T-helper 2 cell (primary cell): Measurements from ENCODE around the gene NUP98.

Experiments used
- DNase-seq, 5 experiments: peaks; one replicate each; pipeline versions ENCODE4 v3.0.0 to v3.0.0-alpha.2; 2012 to 2022

The NUP98 gene

DNA sequence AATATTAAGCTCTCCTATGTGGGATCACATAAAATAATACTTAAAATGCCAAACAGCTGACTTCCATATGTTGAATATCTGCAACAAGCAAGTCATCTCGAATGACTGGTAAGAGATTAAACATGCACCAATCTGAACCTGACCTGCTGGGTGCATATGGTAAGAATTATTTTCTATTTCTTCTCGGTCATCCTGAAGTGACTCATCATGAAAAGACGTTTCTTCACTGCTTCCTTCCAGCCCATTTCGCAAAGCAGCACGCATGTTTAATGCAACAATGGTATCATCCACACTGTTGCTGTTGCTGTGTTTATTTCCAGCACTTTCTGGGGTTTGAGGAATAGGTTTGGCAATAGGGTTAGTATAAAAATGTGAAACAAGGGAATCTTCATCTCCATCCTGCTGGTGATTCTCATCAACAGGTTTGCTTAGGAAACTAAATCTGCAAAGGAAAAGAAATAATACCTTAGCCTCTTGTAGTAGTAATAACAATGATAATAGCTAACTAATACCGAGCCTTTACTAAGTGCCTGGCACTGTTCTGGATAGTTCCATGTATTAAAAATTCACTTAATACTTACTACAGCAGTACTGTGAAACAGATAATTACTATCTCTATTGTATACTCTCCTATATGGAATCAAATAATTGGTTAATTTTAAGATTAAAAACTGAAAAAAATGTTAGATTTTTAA, 74.2 kb downstream of the NUP98 start:
- peak in 1 of 5 experiments; percentile 12 for DNase-seq

DNA sequence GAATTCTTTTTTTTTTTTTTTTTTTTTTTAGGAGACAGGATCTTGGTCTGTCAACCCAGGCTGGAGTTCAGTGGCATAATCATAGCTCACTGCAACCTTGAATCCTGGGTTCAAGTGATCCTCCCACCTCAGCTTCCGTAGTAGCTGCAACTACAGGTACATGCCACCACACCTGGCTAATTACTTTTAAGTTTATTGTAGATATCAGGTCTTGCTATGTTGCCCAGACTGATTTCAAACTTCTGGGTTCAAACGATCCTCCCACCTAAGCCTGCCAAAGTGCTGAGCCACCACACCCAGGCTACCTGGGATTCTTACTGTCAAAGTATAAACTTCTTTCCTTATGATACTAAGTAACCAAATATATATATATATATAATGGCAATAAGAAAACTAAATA, 75.3 kb downstream of the NUP98 start:
- no peak for DNase-seq

DNA sequence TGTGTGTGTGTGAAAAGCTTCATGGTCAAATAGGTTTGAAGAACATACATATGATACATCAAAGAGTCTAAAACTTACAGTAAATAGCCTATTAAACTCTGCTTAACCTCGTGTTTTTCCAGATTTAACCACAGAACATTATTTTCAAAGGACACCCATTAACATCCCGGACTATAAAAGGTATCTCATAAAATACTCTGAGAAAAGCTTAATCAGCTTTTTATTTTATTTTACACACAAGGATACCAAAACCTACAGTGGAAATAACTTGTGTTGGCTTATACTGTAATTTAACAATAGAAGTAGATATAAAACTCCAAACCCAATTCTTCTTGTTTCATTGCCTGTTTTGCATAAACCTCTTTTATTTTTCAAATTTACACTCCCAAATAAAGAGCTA, 76.4 kb downstream of the NUP98 start:
- no peak for DNase-seq

DNA sequence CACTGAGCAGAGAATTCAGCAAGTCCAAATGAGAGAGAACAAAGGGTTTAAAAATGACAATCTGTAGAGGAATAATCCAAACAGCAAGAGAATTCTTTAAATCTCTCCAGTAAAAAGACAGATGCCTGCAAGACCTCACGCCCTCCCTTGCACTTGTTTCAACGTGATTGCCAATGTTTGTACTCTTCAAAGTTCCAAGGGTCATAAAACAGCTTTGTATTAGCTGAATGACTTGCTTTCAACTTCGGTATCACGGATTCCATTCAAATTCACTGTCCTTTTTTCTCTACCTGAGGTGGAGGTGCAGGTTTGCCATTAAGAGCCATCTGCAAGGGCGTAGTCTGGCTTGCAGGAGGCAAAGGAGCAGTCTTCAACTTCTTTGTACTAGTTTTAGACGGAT, 85.1 kb downstream of the NUP98 start:
- DNase-seq, result no peak

DNA sequence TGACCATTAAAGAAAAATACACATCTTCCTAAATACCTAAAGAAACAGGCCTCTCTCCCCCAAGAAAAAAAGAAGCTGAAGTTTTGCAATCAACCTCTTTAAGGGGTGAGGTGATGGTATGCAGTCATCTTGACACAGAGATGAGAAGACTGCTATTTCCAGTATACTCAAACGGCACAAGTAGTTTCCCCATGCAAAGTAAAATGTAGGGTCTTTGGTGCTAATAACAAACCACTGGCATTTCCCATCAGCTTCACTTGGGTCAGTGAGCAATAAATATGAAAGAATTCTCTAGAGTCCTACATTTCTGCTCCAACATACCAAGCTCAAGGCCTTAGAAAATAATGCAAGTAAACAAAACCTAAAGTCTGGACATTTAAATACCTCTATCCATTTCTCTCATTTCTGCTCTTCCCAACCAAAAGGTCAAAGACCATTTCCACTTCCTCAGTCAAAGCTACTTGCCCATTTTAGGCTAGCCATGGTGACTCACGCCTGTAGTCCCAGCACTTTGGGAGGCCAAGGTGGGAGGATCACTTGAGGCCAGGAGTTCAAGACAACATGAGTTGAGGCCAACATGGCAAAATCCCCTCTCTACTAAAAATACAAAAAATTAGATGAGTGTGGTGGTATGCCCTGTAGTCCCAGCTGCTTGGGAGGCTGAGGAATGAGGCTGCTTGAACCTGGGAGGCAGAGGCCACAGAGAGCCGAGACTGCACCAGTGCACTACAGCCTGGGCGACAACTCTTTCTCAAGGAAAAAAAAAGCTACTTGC, 86.7 kb downstream of the NUP98 start:
- DNase-seq, result no peak

DNA sequence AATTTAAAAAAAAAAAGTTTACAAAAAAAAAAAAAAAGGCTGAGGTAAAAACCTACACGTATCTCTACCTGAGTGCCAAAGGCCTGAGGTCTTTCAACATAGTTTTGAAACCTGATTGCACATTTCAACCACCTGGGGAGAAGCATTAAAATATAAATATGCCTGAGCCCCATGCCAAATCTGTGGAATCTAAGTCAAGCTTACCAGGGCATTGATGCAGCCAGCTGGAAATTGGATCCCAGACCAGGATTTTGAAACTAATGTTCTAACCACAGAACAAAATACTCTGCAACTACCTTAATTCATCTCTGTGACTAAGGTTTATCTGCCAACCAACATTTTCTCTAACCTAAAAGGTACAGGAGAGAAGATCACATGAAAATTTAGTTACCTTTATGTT, 87.4 kb downstream of the NUP98 start:
- DNase-seq, result no peak

DNA sequence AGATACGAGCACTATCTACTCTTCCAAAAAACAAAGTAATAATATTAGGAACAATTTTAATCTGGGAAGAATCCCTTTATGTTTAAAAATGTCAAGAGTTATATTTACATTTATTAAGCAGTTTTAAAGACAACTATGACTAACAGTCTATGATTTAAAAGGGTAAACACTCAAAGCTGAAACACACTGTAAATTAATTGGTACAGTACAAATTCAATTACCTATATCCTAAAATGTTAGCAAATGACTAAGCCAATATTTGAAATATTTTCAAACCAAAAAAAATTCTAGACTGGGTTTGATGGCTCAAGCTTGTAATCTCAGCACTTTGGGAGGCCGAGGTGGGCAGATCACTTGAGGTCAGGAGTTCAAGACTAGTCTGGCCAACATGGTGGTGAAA, 90.2 kb downstream of the NUP98 start:
- DNase-seq, result no peak

DNA sequence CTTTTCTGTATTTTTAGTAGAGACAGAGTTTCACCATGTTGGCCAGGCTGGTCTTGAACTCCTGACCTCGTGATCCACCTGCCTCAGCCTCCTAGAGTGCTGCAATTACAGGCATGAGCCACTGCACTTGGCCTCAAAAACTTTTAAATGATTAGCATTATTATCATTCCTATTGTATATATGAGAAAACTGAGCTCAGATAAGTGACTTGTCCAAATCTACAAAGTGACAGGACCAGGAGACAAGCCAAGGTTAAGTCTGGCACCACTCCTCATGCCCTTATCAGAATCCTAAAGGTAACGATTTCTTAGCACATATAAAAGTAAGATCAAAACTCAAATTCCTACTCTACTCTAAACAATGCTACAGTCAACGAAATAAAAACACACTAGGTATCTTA, 94.0 kb downstream of the NUP98 start:
- DNase-seq, result no peak

DNA sequence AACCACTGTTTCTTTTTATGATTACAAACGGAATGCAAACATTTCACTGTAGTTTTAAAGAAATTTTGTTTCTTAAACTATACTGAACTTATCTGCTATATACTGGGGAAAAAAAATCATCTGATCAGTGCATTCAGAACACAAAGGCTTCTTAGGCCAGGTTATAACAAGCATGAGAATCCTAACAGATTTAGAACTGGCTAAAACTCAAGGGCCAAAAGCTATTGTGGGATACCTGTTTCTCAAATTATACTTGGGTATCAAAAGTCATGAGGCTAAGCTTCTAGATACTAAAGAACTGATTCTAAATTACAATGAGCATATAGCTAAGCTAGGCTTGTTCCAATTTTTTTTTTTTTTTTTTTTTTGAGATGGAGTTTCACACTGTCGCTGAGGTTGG, 96.4 kb downstream of the NUP98 start:
- DNase-seq, result no peak

DNA sequence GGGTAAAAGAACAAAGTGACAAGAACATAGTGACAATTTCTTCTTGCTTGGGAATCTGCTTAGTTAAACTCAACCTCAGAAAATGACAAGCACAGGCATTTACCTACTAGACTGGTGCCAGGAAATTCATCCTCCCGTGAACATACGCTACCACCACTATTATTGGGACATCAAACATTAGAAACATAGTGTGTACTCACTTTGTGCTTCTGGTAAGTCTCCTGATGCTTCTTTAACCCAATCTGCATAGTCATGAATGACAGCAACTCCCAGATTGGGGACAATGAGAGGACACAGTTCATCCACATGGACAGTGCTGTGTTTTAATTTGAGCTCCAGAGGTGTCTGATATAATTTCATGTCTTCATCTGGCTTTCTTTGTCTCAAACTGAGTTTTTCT, 96.9 kb downstream of the NUP98 start:
- DNase-seq, result no peak

DNA sequence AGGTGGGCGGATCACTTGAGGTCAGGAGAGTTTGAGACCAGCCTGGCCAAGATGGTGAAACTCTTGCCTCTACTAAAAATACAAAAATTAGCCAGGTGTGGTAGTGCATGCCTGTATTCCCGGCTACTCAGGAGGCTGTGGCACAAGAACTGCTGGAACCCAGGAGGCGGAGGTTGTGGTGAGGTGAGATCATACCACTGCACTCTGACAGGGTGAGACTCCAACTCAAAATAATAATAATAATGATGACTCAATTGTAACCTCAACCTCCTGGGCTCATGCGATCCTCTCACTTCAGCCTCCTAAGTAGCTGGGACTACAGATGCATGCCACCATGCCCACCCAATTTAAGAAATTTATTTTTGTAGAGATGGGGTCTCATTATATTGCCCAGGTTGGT, 110.6 kb downstream of the NUP98 start:
- no peak for DNase-seq

DNA sequence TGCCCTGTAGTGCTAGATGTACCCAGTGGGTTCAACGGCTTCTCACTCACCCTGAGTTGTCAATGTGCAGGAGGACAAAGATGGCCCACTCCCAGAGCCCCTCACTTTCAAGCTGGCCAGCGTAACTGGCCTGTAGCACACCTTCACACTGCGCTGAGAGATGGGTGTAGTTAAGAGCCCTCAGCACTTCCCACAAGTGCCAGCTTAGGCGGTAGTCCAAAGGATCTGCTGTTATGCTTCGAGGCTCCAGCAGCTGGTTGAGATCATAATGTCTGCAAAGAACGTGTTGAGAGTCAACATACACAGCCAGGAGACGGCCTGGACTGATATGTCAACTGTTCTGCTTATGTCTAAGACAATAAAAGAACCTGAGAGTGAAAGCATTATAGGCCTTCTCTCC, 111.4 kb downstream of the NUP98 start:
- no peak for DNase-seq

DNA sequence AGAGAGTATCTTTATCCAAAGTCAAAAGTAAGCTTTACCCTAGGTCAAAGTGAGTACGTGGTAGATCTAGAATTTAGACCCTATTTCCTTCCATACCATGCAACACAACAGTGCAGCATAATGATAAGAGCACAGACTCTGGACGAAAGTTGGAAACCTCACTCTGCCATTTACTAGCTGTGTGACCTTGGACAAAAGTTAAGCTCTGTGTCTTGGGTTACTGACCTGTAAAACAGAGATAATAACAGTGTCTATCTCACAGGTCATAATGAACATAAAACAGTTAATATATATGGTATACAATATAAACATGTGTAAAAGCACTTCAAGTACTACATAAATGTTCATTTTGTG, 112.6 kb downstream of the NUP98 start:
- no peak for DNase-seq

DNA sequence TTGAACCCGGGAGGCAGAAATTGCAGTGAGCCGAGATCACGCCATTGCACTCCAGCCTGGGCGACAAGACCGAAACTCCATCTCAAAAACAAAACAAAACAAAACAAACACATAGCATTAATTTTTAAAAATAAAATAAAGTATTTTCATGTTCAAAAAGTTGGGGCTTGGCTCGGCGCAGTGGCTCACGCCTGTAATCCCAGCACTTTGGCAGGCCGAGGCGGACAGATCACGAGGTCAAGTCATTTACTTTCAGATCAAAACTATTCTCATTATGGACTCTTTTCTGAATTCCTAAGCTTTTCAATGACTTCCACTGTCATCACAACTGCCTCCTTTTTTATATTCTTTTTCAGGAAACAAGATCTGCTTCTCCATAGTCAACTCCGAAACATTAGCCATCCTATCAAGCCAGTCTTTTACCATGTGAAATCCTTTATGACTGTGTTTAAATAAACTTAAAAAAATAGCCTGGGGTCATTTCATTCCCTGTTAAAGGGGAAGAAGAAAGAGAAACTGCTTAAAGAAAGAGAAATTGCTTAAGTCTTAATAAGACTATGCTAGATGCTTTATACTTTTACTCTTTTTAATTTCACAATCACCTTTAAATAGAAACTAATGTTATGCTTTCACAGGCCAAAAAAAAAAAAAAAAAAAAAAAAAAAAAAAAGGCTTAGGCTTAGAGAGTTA, 113.1 kb downstream of the NUP98 start:
- DNase-seq, result no peak

DNA sequence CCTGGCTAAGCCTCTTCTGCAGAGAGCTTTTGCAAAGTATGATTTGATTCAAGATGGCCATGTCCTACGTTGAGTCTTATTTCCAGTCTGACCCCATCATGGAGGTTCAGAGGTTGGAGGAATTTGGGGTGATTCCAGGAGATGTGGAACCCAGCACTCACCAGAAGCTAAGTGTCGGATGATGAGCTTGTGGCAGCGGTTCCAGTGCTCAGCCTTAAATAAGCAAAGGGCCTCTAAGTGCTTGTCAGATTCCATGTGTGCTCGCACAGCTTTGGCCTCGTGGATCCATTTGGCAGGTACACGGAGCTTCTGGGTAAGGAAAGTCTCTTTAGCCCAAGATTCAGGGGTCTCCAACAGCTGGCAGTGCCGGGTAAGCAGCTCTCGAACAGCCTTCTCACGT, 114.3 kb downstream of the NUP98 start:
- DNase-seq, result no peak

DNA sequence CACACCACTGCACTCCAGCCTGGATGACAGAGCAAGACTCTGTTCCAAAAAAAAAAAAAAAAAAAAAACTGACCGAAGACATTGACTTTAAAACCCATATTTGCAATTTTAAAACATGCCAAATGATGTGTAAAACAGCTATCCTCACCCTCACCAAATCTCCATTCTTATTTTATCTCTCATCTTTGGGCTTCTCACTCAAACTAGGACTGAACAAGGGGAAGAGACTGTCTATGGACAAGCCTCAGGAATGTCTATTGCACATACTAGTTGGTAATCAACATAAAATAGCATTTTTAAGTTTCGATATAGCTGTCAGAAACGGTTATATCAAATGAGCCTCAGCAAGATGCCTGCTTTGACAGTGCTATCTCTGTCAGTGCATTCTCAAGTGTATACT, 118.3 kb downstream of the NUP98 start:
- no peak for DNase-seq

DNA sequence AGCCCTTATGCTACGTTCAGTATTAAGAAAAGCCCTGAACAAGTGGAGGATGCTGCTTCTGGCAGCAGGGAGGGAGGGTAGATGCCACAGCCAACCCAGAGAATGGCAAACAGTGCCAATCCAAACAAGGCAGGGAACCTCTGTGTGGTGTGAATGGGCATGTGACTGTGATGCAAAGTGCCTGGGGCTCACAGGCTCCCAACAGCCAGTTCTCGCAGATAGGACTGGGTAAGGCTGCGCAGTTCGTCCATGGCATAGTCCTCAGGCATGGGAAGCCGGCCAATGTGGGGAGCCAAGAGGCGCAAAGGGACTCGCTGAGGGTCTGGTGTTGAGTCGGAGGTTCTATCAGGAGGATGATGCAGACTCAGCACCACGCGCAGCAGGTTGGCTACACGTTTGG, 121.4 kb downstream of the NUP98 start:
- no peak for DNase-seq

DNA sequence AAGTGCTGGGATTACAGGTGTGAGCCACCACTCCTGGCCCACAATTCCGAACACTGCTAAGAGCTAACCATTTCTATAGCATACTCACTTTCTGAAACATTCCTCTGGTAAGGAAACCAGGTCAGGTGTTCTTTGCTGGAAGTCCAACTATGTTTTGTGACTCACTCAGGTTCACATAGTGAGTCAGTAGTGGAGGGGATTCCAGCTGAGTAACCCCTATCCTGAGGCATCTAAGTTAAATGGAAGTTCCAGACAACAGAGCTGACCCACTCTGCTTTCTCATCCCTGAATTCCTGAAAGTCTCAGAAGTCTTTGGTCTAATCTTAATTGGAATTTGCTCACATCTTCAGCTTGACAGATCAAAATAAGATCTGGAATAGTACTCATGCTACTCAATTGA, 123.2 kb downstream of the NUP98 start:
- no peak for DNase-seq

DNA sequence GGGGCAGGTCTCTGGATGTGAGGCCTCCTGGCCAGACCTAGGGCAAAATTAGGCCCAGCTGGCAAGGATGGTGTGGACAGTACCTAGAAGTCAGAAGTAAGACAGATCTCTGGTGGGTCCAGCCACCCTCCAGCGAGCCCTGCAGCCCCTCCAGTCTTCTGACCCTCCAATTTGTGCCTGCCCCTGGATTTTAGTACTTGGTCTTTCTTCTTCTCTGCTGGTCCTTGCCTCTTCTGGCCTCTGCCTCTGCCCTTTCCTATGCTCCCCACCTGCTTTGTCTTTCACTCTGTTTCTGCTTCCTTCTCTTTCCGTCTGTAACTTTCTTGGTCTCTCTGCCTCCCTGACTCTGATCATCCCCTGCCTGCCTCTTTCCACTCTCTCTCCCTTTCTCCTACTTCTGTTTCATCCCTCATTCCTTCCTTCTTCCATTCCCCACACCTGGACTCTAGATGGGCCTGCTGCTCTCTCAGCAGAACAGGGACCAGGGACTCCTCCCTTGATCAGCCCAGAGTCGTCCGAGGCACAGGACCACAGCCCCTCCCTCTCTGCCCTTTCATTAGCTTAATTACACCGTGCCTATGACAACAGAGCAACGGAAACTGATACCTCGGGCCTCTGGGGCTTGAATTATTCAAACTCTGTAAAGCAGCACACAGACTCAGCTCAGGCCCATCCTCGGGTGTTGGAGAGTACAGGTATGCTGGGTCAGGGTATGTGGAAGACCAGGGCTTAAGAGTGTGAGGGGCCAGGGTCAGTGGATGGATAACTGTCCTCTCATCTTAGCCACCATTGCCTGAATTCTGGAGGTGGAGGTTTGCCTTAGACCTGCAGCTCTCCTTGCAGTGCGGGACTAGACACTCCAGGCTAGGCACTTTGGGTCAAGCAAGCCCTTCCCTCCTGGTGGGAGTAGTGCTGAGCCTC, 125.8 kb downstream of the NUP98 start, which contains the start of gene CHRNA10:
CHRNA10 (minus strand) TSS at position 51 of the 921 bp plus-strand sequence. CDS start 72 bp downstream, outside the sequence.
- DNase-seq, result no peak

DNA sequence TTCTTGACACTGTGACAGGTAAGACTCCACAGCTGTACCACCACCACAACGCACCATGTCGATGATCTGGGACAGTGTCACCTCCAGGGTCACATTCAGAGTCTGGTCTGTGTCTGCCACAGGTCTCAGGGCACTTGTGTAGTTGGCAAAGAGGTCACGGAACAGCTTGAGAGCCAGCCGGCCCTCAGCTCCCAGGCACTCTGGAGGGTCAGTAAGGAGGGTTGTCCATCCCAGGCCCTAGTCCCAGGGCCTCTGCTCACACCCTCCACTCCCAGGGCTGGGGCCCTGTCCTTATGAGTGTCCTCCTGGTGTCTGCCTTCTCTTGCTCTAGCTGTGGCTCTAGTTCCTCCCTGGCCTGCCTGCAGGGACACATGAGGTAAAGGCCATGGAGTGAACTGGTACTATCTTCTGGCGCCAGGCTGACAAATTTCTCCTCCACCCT, 127.6 kb downstream of the NUP98 start:
- no peak for DNase-seq

DNA sequence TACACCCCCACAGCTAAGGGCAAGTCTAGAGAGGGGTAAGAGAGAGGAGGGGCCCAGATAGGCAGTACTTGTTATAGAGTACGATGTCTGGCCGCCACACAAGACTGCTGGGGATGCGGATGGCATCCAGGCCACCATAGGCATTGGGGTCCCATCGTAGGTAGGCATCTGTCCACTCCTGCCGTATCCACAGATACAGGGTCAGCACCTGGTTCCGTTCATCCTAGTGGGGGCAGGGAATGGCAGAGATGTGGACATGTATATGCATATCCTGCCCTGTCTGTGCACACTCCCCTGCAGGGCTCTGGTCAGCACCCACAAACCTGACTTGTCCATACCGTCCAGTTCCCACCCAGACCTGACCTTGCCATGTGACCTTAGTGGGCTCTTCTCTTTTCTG, 128.2 kb downstream of the NUP98 start:
- DNase-seq, result no peak

DNA sequence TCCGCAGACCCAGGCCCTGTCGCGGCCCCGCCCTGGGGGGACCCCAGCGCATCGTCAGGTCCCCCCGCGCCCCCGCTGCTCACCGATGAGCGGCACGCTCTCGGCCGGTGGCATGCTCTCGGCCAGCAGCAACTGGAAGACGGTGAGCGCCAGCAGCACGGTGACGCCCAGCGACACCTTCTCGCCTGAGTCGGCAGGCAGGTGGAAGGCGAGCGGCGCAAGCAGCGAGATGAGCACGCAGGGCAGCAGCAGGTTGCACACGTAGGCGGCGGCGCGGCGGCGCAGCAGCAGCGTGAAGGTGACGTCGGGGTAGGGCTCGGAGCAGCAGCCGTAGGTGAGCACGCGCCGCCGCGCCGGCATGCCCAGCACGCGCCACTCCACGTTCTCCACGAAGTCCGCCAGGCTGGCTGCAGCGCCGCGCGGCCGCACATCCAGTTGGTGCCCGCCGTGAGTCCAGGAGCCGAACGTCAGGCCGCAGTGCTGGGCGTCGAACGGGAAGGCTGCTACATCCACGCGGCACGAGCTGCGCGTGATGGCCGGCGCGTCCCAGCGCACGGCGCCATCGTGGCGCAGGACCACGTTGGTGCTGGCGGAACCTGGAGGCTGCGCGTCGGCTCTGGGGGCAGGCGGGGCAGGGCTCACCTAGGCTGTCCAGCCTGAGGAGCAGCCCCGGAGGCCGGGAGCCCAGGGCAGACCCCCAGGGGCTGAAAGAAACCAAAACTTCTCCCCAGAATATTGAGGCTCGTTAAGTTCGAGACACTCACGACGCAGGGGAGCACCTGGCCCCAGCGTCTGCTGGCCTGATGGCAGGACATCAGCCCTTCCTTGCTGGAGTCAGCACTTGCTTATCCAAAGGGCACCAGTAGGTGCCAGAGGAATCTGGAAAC, 130.0 kb downstream of the NUP98 start:
- DNase-seq, result no peak
